NCI-H146 treated with DMSO at 0.1 percent for 48 hours (cell line): ENCODE data around the gene CFAP65.
A peak's percentile ranks its signal among the peaks of the same experiment; 100 is the strongest.

Experiments
- DNase-seq: peaks from one replicate; lab custom pipeline; 2025; ENCODE audit not compliant: unreplicated experiment; lab: John Stamatoyannopoulos, UW

CFAP65 gene

DNA sequence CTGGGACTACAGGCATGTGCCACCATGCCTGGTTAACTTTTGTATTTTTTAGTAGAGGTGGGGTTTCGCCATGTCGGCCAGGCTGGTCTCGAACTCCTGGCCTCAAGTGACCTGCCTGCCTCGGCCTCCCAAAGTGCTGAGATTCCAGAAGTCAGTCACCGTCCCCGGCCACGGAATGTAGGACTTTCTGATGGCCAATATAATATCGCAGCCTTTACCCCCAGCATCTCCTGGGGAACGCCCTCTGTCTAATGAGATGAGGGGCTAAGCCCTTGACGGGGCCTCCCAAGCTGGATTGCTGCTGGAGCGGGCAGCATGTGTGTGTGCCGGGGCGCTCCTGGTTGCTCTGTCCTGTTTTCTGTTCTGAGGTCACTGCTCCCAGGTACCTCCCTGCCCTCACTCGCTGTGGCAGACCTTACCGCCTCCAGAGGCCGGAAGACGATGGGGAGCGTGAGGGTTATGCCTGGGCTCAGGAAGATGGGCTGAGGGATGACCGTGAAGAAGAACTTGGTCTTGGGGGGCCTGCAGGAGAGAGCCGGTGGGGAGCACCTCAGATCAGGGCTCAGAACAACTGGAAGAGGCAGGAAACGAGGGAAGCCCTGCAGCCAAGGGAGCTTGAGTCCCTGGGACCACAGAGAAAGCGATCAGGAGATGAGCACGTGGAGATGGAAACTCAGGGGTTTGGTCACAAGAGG lies 9.1 kb downstream of the CFAP65 start:
- DNase-seq: no peak

DNA sequence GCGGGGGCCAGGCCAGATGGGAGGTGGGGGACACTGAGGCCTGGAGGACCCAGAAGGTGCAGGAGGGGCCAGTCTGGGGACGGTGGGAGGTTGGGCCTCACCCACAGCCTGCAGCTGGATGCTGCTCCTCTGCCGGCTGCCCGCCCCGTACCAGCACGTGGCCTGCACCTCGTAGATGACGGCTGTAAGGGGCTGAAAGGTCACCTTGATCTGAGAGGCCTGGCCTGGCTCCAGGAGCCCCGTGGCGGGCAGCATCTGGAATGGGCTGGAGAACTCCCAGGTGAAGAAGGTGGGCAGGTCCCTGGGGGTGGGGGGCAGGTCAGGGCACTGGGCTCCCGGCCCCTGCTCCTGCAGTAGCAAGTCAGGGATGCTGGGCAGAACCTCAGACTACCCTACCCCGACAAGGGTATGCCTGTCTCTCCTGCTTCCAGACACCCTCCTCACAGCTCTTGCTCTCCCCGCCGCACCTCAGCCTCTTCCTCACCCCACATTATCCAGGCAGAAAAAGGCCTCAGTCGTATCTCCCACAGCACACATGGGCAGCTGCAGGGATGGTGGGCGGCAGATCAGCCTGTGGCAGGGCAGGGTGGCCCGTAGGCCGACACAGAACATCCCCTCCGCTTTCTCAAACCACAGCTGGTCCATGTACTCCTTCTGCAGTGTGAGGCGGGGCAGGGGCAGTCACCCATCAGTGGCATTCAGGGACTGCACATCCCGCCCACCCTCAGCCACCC lies 10.1 kb downstream of the CFAP65 start:
- no peak for DNase-seq

- no peak for DNase-seq
These were observed 11.0 kb downstream of the CFAP65 start for GRCh38 chr2:219030177-219030940.

DNA sequence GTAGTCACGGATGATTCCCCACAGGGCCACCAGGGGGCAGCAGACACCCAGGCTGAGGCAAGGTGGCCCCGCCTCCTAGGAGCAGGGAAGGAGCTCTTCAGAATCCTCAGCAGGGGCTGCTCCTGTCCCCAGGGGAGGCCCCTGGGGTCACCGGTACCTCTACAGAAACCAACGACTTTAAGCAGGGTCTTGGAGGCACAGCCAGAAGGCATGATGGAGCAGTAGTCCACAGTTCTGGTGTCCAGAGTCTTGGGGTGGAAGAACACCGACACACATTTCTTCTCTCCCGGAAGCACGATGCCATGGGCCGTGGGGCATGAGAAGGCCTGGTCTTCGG lies 11.5 kb downstream of the CFAP65 start:
- peak; percentile 30 for DNase-seq

DNA sequence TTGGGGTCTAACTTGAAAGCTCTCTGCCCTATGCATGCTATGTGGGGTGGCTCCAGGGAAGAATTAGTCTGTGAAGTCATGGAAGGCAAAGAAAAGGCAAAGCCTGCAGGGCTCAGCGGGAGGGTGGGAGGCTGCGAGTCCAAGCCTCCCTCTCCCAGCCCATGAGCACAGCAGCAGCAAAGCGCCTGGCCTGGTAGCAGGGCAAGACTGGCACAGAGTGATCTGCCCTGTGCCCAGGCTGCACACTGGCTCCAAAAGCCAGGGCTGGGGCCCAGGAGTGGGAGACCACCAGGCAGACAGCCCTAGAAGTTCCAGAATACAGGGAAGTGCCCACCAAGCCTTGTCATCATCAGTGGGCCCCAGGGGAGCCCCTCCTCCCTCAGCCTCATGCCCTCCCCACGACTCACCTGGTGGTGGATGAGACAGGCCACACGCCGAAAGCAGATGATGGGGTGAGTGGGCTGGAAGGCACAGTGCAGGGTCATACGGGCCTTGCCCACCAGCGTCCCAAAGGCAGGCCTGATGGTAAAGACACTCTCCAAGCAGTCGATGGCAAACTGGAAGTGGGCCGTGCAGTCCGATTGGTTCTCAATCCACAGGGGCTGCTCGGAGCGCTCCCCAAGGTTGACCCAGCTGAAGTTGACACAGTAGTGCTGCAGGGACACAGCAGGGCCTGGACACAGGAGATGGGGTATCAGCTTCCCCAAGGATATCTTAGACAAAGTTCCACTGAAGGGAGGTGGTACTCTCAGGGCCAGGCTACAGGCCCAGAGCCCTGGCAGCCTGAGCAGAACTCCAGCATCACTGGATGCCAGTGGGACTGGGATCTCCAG lies 12.1 kb downstream of the CFAP65 start:
- DNase-seq: no peak

GRCh38 chr2:219028141-219028540 lies 13.2 kb downstream of the CFAP65 start:
- DNase-seq: no peak

DNA sequence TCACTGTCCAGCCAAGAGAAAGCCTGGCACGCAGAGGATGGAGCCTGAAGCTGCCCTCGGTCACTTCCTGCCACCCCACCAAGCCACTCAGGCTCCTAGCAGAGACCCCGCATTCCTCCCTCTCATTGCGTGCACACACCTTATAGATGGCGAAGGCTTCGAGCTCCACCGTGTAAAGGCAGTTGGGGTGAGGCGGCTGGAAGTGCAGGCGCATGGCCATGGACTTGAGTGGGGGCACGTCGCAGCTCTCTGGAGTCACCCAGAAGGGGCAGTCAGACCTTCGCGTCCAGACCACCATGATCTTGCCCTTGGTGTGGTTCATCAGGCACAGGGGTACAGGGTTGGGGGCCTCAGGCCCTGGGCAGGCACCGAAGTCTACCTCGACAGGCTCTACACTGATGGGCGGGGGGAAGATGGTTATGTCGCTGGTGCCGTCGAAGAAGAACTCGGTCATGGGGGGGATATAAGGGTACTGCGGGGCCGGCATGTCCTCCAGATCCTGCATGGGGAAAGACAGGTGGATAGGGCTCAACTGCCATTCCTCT lies 13.7 kb downstream of the CFAP65 start:
- DNase-seq: no peak

DNA sequence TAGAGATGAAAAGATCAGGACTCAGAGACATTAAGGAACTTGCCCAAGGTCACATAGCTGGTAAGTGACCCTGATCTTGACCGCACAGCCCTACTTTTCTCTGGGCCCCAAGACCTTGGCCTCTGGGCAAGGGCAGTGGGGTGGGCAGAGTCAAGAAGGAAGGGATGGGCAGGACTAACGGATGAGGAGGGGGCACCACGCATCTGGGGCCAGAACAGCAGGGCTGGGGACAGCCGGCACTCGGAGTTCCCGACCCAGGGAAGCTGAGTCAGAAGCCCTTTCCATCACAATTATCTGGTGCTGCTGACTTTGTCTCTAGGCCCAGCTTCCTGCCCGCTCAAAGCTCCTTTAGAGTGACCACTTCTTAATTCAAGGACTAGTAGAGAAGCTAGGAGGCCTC lies 14.4 kb downstream of the CFAP65 start:
- DNase-seq: no peak

DNA sequence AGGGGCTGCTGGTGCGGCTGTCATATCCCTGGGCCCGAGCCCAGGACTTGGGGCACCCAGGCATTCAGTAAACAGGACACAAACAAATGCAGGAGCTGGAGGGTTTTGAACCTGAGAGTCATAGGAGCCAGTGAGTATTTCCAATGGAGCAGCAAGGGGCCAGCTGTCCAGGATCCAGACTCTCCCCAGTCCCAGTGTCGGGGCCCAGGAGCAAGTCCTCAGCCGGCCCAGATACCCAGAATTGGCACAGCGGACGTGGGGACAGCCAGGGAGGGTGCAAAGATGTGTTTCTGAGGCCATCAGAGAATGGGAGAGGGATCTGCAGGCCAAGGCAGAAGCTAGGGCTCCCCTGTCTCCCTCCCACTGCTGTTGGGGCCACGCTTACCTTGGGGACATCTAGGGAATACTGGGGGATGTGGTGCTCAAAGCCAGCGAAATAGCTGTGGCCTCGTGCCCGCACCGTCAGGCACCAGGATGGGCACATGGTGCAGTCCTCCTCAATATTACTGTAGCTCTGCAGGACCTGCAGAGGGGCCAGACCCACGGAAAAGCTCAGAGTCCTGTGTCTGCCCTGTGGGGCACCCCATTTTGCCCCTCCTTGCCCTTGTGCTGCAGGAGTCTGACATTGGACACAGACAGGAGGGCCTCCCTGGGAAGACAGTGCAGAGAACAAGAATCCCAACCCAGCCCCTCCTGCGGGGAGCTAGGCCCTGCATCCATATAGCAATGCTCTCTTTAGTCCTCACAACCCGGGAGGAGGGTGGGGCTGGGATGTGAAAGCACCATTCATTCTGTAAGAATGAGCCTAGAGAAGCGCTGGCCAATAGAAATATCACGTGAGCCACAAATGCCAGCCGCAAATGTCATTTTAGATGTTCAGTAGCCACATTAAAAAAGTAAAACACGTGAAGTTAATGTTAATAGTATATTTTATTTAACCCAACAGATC lies 15.4 kb downstream of the CFAP65 start:
- no peak for DNase-seq

- DNase-seq: no peak
These were observed 17.3 kb downstream of the CFAP65 start for GRCh38 chr2:219024059-219024458.

GRCh38 chr2:219023045-219023605 lies 18.2 kb downstream of the CFAP65 start:
- no peak for DNase-seq

DNA sequence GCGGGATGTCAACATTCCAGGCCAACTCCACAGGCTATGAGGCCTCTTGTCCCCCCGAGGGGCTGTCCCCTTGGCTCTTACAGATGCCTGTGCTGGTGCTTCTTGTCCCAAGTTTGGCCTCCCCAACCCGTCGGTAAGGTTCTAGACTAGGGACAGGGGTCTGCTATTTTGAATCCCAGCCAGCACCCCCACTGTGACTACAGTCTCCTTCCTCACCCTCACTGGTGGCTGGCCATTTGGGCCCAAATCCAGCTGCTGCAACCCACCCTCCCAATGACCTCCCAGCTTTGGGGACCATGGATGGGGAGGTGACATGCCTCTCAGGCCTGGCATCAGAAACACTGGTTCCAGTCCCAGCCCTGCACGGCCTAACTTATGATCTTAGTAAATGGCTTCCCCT lies 18.7 kb downstream of the CFAP65 start:
- DNase-seq: no peak

DNA sequence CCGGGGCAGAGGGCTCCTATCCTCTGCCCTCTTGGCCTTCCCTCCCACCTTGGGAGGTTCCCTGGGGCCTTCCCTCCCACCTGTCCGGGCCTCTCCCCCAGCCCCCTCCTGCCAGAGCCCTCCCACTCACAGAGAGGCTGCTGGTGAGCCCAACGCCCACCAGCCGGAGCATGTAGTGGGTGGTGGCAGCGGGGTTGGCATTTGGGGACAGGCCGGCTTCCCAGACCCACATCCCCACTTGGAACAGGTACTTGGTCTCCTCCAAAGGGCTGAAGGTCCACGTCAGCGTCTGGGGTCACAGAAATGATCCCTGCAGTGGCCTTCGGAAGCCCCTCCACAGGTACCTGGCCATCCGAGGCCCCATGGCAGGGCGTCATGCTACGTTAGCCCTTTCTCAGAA lies 19.3 kb downstream of the CFAP65 start:
- no peak for DNase-seq

DNA sequence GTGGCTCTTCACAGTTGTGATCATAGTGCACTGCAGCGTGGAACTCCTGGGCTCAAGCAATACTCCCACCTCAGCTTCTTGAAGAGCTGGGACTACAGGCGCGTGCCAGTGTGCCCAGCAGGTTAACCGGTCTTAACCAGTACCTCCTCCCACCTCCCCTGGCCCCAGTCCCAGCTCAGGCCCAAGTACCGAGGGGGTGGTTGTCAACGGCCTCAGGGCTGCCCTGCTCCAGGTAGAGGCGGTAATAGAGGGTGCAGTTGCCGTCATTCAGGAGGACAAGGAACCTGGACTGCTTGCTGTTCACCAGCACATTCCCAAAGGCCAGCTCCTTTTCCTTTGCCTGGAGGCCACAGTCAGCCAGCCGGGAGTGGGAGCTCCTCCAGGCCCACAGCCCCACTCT lies 19.7 kb downstream of the CFAP65 start:
- no peak for DNase-seq

GRCh38 chr2:219020604-219021365 lies 20.5 kb downstream of the CFAP65 start:
- no peak for DNase-seq

DNA sequence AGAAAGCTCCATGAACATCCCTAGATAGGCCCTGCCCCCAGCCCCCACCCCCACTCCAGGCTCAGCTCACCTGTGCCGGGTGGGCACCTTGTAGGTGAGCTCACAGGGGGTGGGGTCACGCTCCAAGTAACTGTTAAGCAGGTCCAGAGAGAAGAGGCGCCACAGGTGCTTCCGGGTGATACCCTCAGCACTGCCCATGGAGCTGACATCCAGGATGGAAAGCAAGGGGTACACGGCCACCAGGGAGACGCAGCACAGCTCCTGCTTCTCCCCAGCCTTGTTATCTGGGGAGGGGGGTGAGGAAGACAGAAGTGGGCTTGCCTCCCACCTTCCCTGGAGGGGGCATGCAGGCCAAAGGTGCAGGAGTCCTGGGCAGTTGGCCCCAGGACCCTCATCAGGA lies 21.9 kb downstream of the CFAP65 start:
- no peak for DNase-seq

DNA sequence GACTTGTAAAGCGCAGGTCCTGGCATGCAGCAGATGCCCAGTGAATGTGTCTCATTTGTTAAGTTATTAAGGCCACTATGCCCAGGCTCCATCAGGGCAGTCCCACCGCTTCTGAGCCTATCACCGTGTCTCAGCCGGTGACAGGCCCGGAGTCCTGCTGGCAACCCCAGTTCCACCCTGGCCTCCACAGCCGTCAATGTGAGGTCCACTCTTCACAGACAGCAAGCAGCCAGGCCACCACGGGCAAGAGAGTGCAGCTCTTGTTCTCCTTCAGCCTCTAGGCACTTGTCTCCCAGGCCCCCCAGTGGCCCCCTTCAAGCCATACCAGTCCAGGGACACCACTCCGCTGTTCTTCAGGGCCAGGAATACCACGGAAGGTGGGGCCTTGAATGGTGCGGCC lies 22.6 kb downstream of the CFAP65 start:
- DNase-seq: no peak

GRCh38 chr2:219018286-219018685 lies 23.0 kb downstream of the CFAP65 start:
- no peak for DNase-seq
